AG09319 (cell line): Measurements from ENCODE around the gene RAD51B.

Experiments
- DNase-seq: peaks from one replicate; pipeline ENCODE4 v3.0.0-alpha.2; 2010; ENCODE audit warnings: low read depth; ENCODE audit errors: extremely low read depth
- CTCF ChIP-seq: IDR thresholded peaks from 2 replicates; pipeline ENCODE4 v1.5.1; 2011; ENCODE audit warnings: low read depth, mild to moderate bottlenecking, inconsistent platforms, low read length, moderate library complexity

Gene RAD51B

GRCh38 chr14:68140806-68141205, 321.2 kb downstream of the RAD51B start:
- TF ChIP-seq CTCF: no peak
- no peak for DNase-seq

GRCh38 chr14:68141281-68142088, 321.9 kb downstream of the RAD51B start:
- DNase-seq: no peak
- no peak for TF ChIP-seq CTCF

- TF ChIP-seq CTCF: no peak
- DNase-seq: peak; percentile 82
Observed at GRCh38 chr14:68143341-68143841, 323.8 kb downstream of the RAD51B start.

GRCh38 chr14:68144051-68144681, 324.6 kb downstream of the RAD51B start:
- no peak for TF ChIP-seq CTCF

GRCh38 chr14:68145036-68145435, 325.5 kb downstream of the RAD51B start:
- TF ChIP-seq CTCF: no peak

More at GRCh38 chr14:68144051-68144681, 324.6 kb downstream of the RAD51B start:
- DNase-seq: no peak

GRCh38 chr14:68145539-68145938, 326.0 kb downstream of the RAD51B start:
- DNase-seq: no peak

More at GRCh38 chr14:68145036-68145435, 325.5 kb downstream of the RAD51B start:
- no peak for DNase-seq

More at GRCh38 chr14:68145539-68145938, 326.0 kb downstream of the RAD51B start:
- no peak for TF ChIP-seq CTCF
